Activated T-helper 1 cell treated with Interleukin-2 at 50 U/mL for 16 hours (primary cell): ENCODE measurements around the gene TMEM120A.

Experiments used
- DNase-seq: peaks from one replicate; pipeline ENCODE4 v3.0.0-alpha.2; 2020; ENCODE audit warnings: low read depth

Gene TMEM120A

DNA sequence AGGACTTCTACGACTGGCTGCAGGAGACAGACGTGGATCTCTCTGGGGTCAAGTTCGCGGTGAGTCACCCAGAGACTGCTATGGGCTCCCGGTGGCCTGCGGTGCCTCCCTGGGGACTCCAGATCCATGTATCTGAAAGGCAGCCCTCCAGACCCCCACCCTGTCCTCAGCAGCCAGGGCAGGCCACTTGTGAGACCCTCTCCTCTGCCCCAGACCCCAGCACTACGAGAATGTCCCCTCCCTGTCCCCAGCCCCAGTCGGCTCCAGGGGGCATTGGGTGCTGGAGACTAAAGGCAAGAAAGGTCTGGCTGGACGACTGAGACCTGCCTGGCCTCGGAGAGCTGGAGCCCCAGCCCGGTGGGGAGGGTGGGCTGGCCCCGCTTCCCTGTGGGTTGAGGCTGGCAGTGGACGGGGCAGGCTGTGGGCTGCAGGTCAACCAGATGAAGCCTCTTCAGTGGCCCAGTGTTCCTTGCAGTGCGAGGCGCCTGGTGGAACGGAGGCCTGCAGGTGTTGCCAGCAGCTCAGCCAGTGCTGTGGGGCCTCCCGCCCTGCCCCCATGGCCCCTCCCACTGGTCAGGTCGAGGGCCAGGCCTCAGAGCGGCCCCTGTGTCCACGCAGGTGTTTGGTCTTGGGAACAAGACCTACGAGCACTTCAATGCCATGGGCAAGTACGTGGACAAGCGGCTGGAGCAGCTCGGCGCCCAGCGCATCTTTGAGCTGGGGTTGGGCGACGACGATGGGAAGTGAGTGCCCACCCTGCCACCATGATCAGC lies 13.8 kb downstream of the TMEM120A start:
- no peak for DNase-seq

DNA sequence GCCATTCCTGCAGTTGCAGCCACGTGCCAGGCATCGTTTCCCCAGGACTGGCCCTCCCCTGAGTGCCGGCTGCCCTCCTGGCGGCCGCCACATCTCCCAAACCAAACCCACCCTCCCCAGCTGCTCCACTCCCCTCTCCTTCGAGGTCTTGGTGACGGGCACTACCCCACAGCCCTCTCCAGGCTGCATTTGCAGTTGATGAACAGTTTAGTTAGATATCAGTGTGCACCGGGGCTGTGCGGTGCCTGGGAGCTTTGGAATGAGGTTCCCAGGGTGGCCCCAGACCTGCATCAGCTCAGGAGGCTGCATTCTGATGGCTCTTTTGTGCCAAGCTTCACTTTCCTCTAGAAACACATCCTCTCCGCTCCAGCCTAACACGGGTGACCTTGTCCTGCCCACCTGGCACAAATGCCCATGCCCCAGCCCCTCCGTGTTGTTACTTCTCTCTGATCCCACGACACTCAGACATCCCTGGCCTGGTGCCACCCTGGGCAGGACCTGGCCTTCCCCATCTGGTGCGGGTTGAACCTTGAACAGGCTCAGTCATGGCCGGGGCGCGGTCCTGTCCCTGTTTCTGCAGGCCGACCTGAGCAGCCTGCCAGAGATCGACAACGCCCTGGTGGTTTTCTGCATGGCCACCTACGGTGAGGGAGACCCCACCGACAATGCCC lies 14.5 kb downstream of the TMEM120A start:
- DNase-seq, result no peak

DNA sequence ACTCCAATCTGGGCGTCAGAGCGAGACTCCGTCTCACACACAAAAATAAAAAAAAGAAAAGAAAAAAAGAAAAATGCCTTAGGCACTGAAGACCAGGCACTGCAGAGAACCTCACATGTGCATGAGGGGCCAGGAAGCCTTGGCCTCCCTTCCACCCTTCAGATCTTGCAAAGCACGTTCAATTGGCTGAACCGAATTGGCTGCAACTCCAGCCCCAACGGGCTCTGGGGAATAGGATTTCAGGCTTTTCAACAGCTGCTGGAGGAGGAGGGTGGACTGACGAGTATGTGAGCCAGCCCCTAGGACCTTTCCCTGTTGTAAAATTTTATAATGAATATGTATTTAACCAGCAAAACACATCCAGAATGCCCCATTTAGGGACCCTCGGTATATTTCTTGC lies 16.7 kb downstream of the TMEM120A start:
- no peak for DNase-seq

DNA sequence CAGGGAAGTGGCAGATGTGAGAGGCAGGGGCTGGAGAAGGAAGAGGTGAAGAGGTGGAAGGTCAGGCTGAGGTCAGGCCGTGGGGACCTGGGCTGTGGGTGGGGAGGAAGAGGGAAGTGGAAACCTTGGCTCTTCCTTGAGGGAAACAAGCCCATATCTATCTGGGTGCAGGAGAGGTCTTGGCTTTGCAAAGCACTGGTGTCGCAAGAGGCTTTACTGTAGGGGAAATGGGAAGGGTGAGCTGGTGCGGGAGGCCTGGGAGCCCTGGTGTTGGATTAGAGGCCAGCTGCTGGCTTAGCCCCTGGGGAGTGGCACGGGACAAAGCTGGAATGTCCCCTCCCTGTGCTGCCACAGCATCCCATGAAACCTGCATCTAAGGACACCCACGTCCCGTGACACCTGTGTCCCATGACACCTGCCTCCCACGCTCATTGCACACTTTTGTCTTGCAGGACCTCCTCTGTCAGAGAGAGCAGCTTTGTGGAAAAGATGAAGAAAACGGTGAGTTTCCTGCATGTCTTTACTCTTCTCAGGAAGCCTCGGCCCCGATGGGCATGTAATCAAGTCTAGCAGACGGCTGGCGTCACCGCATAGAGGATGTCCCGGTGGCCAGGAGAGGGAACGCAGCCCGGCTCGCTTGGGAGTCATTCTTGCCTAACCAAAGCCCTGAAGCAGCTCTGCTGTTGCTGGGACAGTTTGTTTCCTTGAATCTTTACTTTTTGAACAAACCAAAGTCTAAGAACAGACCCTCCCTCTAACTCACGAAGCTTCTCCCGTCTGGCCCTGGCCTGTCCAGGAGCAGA lies 22.2 kb downstream of the TMEM120A start:
- no peak for DNase-seq

DNA sequence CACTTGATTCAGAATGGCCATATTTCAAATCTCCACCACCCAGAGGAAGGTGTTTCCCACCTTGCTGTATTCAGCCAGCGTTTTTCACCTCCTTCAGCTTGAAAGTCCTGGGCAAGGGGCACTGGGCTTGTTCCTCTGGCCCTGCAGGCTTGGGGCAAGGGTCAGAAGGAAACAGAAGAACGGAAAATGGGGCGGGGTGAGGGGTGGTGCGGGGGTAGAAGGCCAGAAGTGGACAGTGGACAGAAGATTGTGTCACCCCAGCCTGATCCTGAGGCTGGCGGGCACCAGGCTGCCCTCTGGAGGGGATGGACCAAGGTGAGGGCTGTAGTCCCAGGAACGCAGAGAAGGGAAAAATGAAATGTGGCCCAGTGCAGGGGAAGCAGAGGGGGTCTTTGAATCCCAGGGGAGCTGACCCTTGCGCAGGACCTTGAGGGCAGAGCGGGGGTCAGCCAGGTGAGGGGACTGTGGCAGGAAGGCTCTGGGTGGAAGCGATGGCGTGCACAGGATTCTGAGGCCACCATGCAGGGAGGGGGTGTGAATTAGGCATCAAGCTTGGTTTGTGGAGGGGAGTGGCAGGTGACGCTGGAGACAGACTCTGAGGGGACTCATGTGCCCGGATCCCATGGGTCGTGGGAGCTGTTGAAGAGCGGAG lies 23.0 kb downstream of the TMEM120A start:
- DNase-seq, result no peak

DNA sequence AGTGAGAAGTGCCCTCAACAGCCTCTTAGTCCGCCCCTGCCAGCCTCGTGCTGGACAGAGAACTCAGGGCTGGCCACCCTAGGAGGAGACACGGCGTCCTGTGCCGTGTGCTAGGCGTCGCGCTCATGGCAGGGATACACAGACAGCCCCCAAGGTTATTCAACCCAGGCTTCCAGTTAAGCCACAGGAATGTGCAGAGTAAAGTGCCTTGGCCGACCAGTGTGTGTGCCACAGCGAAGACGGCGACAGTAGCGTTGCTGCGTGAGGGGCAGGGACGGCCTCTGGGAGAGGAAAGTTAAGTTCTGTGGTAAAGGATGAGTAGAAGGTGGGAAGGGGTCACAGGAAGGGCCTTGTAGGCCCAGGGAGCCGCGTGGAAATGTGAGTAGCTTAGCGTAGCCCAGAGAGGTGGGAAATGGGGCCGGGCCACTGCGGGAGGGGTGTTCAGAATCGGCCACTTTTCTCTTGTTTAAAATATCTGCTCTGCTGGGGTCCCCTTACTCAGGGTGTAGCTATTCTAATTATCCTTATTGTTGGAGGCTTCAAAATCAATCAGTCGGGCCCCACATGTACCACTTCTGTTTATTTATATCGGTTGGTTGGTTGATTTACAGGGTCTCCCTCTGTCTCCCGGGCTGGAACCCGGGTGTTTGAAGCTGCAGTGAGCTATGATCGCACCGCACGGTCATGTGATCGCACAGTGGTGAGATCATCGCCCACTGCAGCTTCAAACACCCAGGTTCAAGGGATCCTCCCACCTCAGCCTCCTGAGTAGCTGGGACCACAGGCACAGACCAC lies 24.5 kb downstream of the TMEM120A start:
- no peak for DNase-seq

DNA sequence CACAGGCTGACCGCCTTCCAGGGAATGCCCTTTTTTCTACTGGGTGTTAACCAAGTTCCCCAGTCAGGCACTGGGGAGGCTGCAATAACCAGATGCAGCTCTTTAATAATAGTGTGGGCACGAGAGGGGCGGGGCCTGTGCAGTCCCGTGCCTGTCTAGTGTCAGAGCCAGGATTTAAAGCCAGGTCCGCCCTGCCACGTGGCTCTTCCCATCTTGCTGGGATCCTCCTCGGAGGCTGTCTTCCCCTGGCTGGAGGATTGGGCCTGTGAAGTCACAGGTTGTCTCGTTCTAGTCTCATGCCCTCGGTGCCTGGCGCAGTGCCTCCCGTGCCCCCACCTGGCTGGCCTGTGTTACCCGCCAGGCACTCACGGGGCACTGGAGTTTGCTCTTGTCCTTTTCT lies 25.2 kb downstream of the TMEM120A start:
- no peak for DNase-seq

DNA sequence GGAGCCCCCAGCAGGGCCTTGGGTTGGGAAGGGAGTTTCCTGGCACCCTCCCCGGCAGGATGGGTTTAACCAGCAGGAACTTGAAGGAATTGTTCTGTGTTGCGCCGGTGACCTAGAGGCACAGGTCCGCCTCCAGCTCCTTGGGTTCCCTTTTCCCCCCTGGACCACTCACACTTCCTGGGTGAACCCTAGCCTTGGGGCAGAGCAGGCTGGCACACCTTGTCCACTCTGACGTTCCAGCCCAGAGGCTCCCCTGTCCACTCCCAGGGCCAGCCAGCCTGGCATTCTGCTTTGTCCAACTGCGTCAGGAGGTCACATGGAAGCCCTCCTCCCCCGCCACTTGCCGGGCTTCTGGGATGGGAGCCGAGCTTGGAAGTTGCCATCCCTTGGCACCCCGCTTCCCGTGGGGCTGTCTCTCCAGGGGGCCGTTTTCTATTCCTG lies 25.8 kb downstream of the TMEM120A start:
- DNase-seq, result no peak

DNA sequence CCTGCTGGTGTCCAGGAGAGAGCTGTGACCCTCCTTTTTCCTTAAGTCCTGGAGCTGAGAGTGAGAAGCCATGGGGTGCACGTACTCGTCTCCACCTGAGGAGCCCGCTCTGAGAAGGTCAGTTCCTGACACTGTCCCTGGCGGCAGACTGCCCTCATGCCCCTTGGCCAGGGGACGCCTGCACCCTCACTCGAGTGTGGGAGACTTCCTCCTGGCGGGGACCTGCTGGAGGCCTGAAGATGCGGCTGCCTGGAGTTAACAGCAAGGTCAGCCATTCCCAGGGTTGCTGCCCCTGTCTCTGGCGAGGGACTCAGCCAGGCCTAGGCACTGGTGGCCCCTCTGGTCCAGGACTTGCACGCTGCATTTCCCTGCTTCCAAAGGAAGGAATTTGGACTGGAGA lies 26.4 kb downstream of the TMEM120A start:
- no peak for DNase-seq

DNA sequence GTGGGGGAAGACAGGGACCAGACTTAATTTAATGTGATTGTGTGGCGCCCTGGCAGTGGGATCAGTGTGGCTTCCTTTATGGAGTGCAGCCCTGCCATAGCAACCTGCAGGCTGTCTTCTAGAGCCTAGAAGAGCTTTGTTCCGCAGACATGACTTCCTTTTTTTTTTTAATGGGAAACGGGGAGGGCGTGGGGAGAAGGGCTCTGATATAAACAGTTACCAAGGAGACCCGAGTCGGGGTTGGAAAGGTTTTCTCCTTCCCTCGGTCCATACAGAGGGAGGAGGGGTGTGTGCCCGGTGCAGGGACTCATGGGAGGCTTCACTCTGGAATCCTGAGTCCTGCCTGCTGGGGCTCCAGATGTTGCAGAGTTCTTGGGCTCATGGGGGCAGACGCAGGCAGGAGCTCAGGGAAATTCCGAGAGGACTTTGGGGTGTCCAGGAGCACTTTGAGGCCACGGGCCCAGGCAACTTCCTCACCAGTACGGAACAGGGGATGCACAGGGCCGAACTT lies 26.9 kb downstream of the TMEM120A start:
- no peak for DNase-seq

DNA sequence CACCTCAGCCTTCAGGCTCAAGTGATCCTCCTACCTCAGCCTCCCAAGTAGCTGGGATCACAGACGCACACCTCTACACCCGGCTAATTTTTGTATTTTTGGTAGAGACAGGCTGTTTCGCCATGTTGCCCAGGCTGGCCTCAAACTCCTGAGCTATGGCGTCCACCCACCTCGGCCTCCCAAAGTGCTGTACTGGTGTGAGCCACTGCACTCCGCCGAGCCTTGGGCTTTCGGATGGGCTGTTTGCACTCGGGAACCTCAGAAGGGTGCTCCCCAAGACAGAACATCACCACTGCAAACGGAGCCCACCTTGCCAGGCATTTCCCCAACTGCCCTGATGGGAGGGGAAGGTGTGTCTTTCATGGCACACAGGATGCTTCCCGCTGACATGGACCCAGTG lies 27.3 kb downstream of the TMEM120A start:
- no peak for DNase-seq

DNA sequence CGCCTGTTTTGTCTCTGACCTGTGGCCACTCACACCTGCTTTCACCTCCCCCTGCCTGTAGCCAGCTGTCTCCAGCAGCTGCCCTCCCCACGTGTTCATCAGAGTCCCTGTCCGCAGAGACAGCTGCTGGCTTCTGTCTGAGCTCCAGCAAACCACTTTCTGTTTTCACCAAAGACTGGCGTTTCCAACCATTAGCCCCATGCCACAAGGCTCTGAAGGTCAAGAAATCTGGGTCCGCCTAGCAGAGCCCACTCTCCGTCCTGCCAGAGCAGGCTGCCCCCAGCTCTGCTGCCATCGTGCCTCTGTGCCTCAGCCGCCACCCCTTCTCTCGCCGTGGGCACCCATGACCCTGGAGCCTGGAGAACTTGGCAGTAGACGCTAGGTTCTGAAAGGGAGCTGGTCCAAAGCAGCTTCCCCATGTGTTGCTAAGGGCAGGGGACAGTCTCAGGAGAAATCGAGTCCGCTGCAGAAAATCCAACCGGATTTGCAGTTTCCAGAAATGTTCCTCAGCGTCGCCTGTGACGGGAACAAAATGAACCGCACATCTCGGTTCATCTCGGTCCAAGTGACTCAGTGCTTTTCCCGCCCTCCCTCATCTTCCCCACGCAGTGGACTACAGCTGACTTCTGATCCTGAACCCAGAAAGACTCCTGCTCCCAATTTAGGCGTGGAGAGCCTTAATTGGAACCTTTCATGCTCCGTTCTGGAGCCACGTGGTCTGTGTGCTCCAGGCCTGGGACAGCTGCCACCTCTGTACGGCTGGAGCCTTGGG lies 28.0 kb downstream of the TMEM120A start:
- DNase-seq, result no peak

DNA sequence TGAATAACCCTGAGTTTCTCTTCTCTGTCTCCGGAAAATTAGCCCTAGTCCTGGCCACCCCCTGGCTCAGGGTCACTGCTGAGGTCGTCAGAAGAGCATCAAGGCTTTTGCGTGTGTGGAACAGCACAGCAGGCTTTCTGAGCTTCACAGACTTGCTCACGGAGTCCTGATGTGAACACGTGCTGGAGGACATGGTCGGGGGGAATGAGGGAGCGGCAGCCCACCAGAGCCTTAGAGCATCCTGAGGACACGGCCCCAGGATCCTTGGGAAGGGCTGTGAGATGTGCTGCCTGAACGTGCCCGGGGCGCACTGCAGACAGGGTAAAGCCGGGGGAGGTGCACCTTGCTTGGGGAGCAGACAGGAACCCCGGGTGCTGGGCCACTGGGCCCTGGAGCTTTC lies 28.8 kb downstream of the TMEM120A start:
- no peak for DNase-seq

DNA sequence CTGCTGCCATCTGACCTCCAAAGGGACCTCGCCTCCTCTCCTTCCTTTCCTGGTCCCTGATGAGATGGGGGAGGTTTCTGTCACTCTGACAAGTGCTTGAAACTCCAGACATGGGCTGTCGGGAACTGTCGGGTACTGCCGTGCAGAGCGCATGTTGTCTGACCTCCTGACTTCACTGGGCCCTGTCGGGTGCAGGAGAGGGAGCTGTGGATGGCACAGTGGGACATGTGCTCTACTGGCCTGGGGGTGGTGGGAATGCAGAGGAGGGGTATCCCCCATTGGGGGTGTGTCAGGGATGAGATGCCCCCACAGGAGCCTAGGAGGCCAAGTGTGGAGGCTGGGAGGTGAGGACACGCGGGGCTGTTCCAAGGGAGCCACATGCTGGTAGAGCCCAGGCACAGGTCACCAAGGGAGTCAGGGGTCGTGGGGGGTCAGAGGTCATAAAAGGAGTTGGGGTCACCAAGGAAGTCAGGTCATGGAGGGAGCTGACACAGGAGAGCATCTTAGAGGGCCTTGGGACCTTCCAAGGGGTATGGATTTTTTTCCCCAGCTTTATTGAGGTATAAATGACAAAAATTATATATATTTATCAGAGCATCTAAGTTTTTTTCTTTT lies 30.9 kb downstream of the TMEM120A start:
- DNase-seq, result no peak

DNA sequence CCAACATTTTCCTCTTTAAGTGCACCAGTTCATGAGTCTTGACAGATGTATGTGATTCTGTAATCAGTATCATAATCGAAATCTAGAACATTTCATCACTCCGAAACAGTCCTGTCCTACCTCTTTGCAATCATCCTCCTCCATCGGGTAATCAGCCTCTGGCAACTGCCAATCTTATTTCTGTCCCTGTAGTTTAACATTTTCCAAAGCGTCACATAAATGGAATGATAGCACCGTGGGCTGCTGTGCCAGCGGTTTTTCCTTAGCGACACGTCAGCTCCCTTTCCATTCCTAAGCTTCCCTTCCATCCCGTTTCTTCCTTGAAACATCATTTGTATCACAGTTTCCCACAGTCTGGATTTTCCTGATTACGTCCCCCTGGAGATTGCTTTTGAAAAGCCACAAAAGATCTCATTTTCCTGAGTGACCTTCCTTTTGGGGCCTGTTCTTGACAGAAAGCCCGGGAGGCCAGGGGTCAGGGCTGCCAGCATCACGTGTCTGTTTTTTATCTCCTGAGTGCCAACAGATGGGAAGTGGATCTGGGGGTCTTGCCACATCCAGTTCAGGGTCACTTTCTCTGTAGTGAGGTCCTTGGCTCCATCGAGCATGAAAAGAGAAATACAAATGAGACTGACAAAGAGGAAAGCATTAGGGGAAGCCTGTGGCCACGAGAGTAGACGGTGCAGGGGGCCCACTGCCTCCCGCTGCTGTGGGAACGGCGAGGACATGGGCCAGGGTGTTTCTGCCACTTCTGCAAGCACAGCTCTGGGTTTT lies 31.6 kb downstream of the TMEM120A start:
- DNase-seq, result no peak

DNA sequence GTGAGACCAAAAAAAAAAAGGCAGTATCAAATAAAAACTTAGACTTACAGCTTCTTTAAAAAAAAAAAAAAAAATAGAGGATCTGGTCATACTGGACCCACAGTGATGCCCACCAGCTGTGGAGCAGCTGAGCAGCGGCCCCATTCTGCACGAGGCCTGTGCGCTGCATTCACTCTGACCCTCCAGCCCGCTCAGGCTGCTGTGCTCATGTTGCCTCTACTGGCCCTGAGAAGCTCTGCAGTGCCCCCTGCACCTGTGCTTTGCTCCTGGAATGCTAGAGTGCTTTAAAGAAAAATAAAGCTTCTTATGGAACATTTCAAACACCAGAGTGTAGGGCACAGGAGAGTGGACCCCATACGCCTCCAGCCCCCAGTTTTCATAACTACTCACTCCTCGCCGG lies 33.2 kb downstream of the TMEM120A start:
- no peak for DNase-seq

DNA sequence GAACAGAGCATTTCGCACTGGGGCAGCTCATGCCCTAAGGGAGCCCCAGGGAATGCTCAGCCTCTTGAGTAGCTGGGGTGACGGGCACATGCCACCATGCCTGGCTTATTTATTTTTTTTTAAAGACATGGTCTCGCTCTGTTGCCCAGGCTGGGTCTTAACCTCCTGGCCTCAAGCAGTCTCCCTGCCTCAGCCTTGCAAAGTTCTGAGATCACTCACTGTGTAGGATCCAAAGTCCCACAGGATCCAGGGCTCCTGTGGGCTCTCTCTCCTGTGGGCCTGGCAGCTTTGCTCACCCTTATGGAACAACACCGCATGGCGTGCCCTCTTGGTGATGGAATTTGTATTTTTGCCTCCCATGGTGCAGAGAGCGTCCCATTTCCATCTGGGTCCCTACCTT lies 34.0 kb downstream of the TMEM120A start:
- DNase-seq, result no peak

DNA sequence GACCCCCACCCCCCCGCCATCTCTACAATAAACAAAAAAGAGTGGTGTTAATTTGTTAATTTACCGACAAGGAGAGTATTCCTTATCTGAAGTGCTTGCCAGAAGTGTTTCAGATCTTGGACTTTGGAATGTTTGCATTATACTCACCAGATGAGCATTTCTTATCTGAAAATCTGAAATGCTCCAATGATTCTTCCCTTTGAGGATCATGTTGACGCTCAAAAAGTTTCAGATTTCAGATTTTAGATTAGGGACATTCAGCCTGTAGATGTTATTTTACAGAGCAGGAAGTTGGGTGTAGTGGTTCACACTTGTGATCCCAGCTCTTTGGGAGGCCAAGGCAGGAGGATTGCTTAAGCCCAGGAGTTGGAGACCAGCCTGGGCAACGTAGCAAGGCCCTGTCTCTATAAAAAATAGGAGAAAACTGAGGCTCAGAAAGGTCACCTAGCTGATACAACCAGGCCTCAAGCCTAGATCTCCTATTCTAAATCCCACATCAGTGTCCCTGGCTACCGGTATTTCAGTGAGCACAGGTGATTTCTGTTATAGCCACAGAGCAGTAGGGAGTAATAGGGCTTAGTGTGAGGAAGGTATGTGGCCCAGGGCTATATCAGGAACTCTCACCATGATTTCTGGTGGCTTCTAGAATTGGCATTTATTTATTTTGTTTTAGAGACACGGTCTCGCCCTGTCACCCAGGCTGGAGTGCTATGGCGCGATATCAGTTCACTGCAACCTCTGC lies 35.4 kb downstream of the TMEM120A start:
- DNase-seq, result no peak
